DMS 273 treated with DMSO at 0.1 percent for 48 hours (cell line): ENCODE results near the gene LSAMP.
"Not testable (repeated sequence)": the region's sequence is repeated elsewhere in the genome, so short reads cannot be mapped to it uniquely, and the experiment has no call there.

ENCODE experiments used
- DNase-seq: peaks from one replicate; lab custom pipeline; 2025; lab: John Stamatoyannopoulos, UW

The LSAMP gene

GRCh38 chr3:115835946-115836345 lies 609.3 kb downstream of the LSAMP start:
- no peak for DNase-seq

GRCh38 chr3:115834068-115834467 lies 611.2 kb downstream of the LSAMP start:
- no peak for DNase-seq

GRCh38 chr3:115833074-115833473 lies 612.2 kb downstream of the LSAMP start:
- no peak for DNase-seq

- DNase-seq, result no peak
These were observed 613.0 kb downstream of the LSAMP start for GRCh38 chr3:115832265-115832664.

- no peak for DNase-seq
These were observed 613.4 kb downstream of the LSAMP start for GRCh38 chr3:115831864-115832263.

GRCh38 chr3:115830764-115831395 lies 614.4 kb downstream of the LSAMP start:
- DNase-seq, result no peak

GRCh38 chr3:115828401-115828800 lies 616.9 kb downstream of the LSAMP start:
- DNase-seq, result no peak

GRCh38 chr3:115827495-115827894 lies 617.8 kb downstream of the LSAMP start:
- DNase-seq, result no peak

- DNase-seq, result no peak
These were observed 620.2 kb downstream of the LSAMP start for GRCh38 chr3:115825046-115825445.

GRCh38 chr3:115823083-115823482 lies 622.2 kb downstream of the LSAMP start:
- DNase-seq, result no peak

- DNase-seq, result no peak
These were observed 622.7 kb downstream of the LSAMP start for GRCh38 chr3:115822579-115822978.

GRCh38 chr3:115819785-115820384 lies 625.4 kb downstream of the LSAMP start:
- DNase-seq, result peak; percentile 74

GRCh38 chr3:115814778-115815380 lies 630.4 kb downstream of the LSAMP start:
- peak; percentile 40 for DNase-seq

GRCh38 chr3:115814006-115814405 lies 631.3 kb downstream of the LSAMP start:
- DNase-seq, result no peak

- no peak for DNase-seq
These were observed 636.5 kb downstream of the LSAMP start for GRCh38 chr3:115808816-115809215.

- DNase-seq, result no peak
These were observed 637.0 kb downstream of the LSAMP start for GRCh38 chr3:115808244-115808643.

- DNase-seq, result no peak
These were observed 638.8 kb downstream of the LSAMP start for GRCh38 chr3:115806501-115806900.

GRCh38 chr3:115805520-115805919 lies 639.8 kb downstream of the LSAMP start:
- no peak for DNase-seq

GRCh38 chr3:115804713-115805119 lies 640.6 kb downstream of the LSAMP start:
- DNase-seq, result no peak

GRCh38 chr3:115804200-115804599 lies 641.1 kb downstream of the LSAMP start:
- no peak for DNase-seq

- no peak for DNase-seq
These were observed 641.6 kb downstream of the LSAMP start for GRCh38 chr3:115803661-115804060.

GRCh38 chr3:115800489-115801075 lies 644.7 kb downstream of the LSAMP start:
- no peak for DNase-seq

- not testable (repeated sequence) for DNase-seq
These were observed 645.2 kb downstream of the LSAMP start for GRCh38 chr3:115800065-115800464.
